GM12864 (cell line): ENCODE measurements around the gene GNB1L.

Source experiments
- DNase-seq: peaks from one replicate; pipeline ENCODE4 v3.0.0-alpha.2; 2011; ENCODE audit warnings: low read depth
- H3K4me3 ChIP-seq: 2 replicates; pipeline ENCODE4 v1.5.1; 2011; ENCODE audit warnings: mild to moderate bottlenecking, low read depth, low read length, control low read depth
- CTCF ChIP-seq: IDR thresholded peaks from 2 replicates; pipeline ENCODE4 v1.5.1; 2011; ENCODE audit warnings: low read depth, mild to moderate bottlenecking, moderate library complexity, low read length, control low read depth, inconsistent platforms; ENCODE audit errors: missing control alignments

The GNB1L gene

GRCh38 chr22:19865141-19865829 lies 10.6 kb upstream of the GNB1L start:
- no peak for DNase-seq
- H3K4me3 ChIP-seq = no peak overlapping the region
- TF ChIP-seq CTCF = no peak

- no peak overlapping the region for H3K4me3 ChIP-seq
- DNase-seq = no peak
- no peak for TF ChIP-seq CTCF
Measured at GRCh38 chr22:19864538-19865106, 9.9 kb upstream of the GNB1L start.

- H3K4me3 ChIP-seq = no peak overlapping the region
- no peak for DNase-seq
- TF ChIP-seq CTCF = no peak
Measured at GRCh38 chr22:19863571-19863970, 8.9 kb upstream of the GNB1L start.

DNA sequence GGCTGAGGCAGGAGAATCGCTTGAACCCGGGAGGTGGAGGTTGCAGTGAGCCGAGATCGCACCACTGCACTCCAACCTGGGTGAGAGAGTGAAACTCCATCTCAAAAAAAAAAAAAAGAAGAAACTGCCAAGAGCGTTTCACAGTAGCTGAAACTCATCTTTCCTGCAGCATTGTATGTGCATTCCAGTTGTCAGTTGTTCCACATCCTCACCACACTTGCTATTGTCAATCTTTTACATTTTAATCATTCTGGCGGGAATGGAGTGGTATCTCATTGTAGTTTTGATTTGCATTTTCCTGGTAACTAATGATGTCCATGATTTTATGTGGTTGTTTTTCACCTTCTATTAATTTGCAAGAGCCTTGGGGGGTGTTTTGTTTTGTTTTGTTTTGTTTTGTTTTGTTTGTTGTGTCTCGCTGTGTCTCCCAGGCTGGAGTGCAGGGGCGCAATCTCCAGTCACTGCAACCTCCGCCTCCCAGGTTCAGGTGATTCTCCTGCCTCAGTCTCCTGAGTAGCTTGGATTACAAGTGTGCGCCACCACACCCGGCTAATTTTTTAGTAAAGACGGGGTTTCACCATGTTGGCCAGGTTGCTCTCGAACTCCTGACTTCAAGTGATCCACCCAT lies 8.1 kb upstream of the GNB1L start:
- TF ChIP-seq CTCF = no peak
- no peak for DNase-seq
- no peak overlapping the region for H3K4me3 ChIP-seq

GRCh38 chr22:19859861-19860510 lies 5.3 kb upstream of the GNB1L start:
- DNase-seq = no peak
- H3K4me3 ChIP-seq = no peak overlapping the region
- no peak for TF ChIP-seq CTCF

GRCh38 chr22:19857382-19857781 lies 2.7 kb upstream of the GNB1L start:
- H3K4me3 ChIP-seq = no peak overlapping the region
- no peak for DNase-seq
- TF ChIP-seq CTCF = no peak
